Body of pancreas (tissue), 4 donors: ENCODE results near the gene FHL1. TPM values are rescaled to one million over a fixed set of nuclear protein-coding genes. Genes with fewer than 3 reads are reported as not detected.

Experiments
- ATAC-seq: fragments of 150-250 bp; one replicate; pipeline ENCODE4 v1.9.1; 2016
- DNase-seq, 4 donors: peaks; one replicate each; pipeline ENCODE4 v3.0.0-alpha.2; 2019
- H3K27ac ChIP-seq, 4 donors: fragments of 200-600 bp; sonication (generic); 1 replicate in 3 of 4; 2 replicates in 1 of 4; pipeline versions ENCODE4 v1.5.1 to v1.6.1; 2016 to 2019; ENCODE audit warnings: mild to moderate bottlenecking in 1 of 4, mixed read lengths in 1 of 4, moderate library complexity in 1 of 4
- H3K27me3 ChIP-seq, 2 donors: fragments of 200-600 bp; sonication (generic); one replicate each; pipeline ENCODE4 v1.6.0; 2016; ENCODE audit warnings: mild to moderate bottlenecking in 1 of 2
- H3K36me3 ChIP-seq, 2 donors: fragments of 200-600 bp; sonication (generic); replicated peaks in 1 of 2; 2 replicates each; pipeline ENCODE4 v1.5.1; 2016; ENCODE audit warnings: low read depth in 2 of 2; ENCODE audit not compliant: insufficient read depth in 1 of 2
- H3K4me1 ChIP-seq: fragments of 200-600 bp; sonication (generic); one replicate; pipeline ENCODE4 v1.6.0; 2016
- H3K4me3 ChIP-seq, 2 donors: fragments of 200-600 bp; sonication (generic); 1 replicate in 1 of 2; 2 replicates in 1 of 2; pipeline ENCODE4 v1.5.1; 2016 to 2019
- H3K9me3 ChIP-seq, 3 donors: fragments of 200-600 bp; sonication (generic); 1 replicate in 2 of 3; 2 replicates in 1 of 3; pipeline ENCODE4 v1.5.1; 2016
- CTCF ChIP-seq, 7 experiments: fragments of 450-650 bp in 4 of 7; fragments of 200-600 bp in 3 of 7; sonication (generic) in 3 of 7; IDR thresholded peaks; one replicate each; pipeline ENCODE4 v1.5.1; 2016 to 2019; ENCODE audit warnings: antibody characterized with exemption in 7 of 7
- POLR2A ChIP-seq, 3 donors: fragments of 450-650 bp; IDR thresholded peaks; one replicate each; pipeline ENCODE4 v1.6.1; 2016; ENCODE audit warnings: antibody characterized with exemption in 3 of 3, mild to moderate bottlenecking in 2 of 3
- WGBS, 2 donors: methylation state at CpG; one replicate each; pipeline ENCODE4 v1.1.5; 2017; 5-methylcytosine and 5-hydroxymethylcytosine counted together
- intact Hi-C: fragments of 100-400 bp; cut with DNase I; formaldehyde crosslinking; loops from one replicate; pipeline ENCODE4 v1.15.1; 2023
- total RNA-seq, 2 donors: library from RNA; depleted of rRNA; stranded (reverse); fragments of >200 nt; gene quantifications; one replicate each; pipeline ENCODE4 v1.1.0, GENCODE V29; 2016

Gene FHL1
- total RNA-seq, 2 donors from 2014 or later: 40.2 to 125 TPM

DNA sequence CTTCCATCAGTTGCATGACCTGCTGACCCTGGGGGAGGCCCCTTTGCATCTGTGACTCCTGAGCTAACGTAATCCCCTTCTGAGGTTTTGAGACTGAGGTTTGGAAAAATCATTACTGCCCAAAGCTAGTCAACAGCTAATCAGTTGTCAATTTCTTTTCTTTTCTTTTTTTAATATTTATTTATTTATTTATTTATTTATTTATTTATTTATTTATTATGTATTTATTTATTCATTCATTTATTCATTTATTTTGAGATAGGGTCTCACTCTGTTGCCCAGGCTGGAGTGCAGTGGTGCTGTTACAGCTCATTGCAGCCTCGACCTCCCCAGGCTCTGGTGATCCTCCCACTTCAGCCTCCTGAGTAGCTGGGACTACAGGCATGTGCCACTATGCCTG, 25.1 kb upstream of the FHL1 start:
- TF ChIP-seq CTCF (IDR thresholded peaks at IDR 0.05) (no peak), POLR2A (IDR thresholded peaks at IDR 0.05) (no peak)
- WGBS, 2 donors: 72 to 75% methylated on average over 2 of the region's 2 CpGs
- H3K9me3 ChIP-seq: no peaks in the 10 kb centered on the region
- no peaks in the 10 kb centered on the region for H3K27me3 ChIP-seq
- DNase-seq: no peak
- H3K36me3 ChIP-seq: no peaks in the 10 kb centered on the region
- no peak overlapping the region for H3K27ac ChIP-seq
- ATAC-seq: no peak
- H3K4me1 ChIP-seq: no peaks in the 10 kb centered on the region
- no peak overlapping the region for H3K4me3 ChIP-seq
- intact Hi-C loops: no loop called here

GRCh38 chrX:136125106-136125505, 22.2 kb upstream of the FHL1 start:
- no peak overlapping the region for H3K27ac ChIP-seq
- ATAC-seq (no peak), DNase-seq (no peak)
- no peaks in the 10 kb centered on the region for H3K9me3 ChIP-seq
- no peaks in the 10 kb centered on the region for H3K36me3 ChIP-seq
- no peak overlapping the region for H3K4me3 ChIP-seq
- H3K27me3 ChIP-seq: no peaks in the 10 kb centered on the region
- no peaks in the 10 kb centered on the region for H3K4me1 ChIP-seq
- intact Hi-C loops: no loop called here
- 71 to 83% methylated on average over 2 to 4 of the region's 11 CpGs for WGBS, 2 donors
- TF ChIP-seq POLR2A (IDR thresholded peaks at IDR 0.05): no peak
- no peak for TF ChIP-seq CTCF (IDR thresholded peaks at IDR 0.05)

GRCh38 chrX:136126371-136126770, 21.0 kb upstream of the FHL1 start:
- no peaks in the 10 kb centered on the region for H3K27me3 ChIP-seq
- intact Hi-C loops: no loop called here
- no peaks in the 10 kb centered on the region for H3K4me1 ChIP-seq
- H3K4me3 ChIP-seq: no peak overlapping the region
- WGBS, 2 donors: 63 to 64% methylated on average over 6 of the region's 6 CpGs
- no peak overlapping the region for H3K27ac ChIP-seq
- no peaks in the 10 kb centered on the region for H3K9me3 ChIP-seq
- no peak for DNase-seq
- H3K36me3 ChIP-seq: no peaks in the 10 kb centered on the region
- TF ChIP-seq POLR2A (IDR thresholded peaks at IDR 0.05): no peak
- no peak for TF ChIP-seq CTCF (IDR thresholded peaks at IDR 0.05)
- ATAC-seq: no peak

- no peaks in the 10 kb centered on the region for H3K4me1 ChIP-seq
- intact Hi-C loops: no loop called here
Observed at GRCh38 chrX:136126872-136127406, 20.4 kb upstream of the FHL1 start.

More at GRCh38 chrX:136126872-136127406, 20.4 kb upstream of the FHL1 start:
- Histone ChIP-seq H3K4me3 (no peak overlapping the region), H3K9me3 (no peaks in the 10 kb centered on the region), H3K36me3 (no peaks in the 10 kb centered on the region), H3K27me3 (no peaks in the 10 kb centered on the region), H3K27ac (no peak overlapping the region)
- 35 to 64% methylated on average over 3 of the region's 3 CpGs for WGBS, 2 donors
- TF ChIP-seq POLR2A (IDR thresholded peaks at IDR 0.05) (no peak), CTCF (IDR thresholded peaks at IDR 0.05) (no peak)
- no peak for DNase-seq
- ATAC-seq: no peak
